ENCODE results near the gene ZNF3.

Gene ZNF3

DNA sequence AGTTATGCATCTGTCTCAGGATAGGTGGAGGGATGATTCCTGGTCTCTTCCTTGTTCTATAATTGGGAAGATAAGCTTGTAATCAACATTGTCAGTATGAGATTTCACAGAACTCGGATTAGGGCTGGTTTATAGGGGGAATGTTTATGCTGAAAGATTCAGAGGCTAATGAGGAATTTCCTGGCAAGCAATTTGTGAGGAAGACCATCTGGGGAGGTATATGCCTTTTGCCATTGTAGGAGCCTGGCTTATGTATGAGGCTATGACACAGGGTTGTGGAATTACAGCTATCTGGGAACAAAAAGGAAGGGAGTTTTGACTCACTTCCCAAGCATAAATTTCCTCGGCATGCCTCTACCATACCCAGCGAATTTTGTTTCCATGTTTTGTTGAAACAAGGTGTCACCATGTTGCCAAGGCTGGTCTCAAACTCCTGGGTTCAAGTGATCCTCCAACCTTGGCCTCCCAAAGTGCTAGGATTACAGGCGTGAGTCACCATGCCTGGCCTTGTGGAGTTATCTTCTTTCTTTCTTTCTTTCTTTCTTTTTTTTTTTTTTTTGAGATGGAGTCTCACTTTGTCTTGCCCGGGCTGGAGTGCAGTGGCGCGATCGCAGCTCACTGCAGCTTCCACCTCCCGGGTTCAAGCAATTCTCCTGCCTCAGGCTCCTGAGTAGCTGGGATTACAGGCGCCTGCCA is 5.7 kb upstream of the ZNF3 start:
- DNase-seq: no peak

DNA sequence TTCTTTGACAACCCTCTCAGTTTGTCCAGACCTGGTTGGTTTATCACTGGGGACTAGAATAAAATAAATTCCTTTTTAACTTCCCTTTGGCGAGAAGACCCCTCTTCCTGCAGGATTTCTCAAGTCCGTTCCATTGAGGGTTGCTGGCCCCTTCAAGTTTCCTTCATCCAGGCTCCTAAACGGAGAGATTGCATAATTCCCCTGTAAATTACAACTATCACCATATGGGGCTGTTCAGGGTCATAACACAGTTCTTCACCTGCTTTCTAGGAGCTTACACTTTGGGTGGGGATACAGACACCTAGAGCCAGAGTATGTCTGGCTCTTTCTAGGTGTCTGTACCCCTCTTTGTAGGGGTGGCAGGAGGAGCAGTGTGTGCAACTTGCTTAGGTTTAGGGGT is 4.0 kb upstream of the ZNF3 start:
- DNase-seq: no peak

DNA sequence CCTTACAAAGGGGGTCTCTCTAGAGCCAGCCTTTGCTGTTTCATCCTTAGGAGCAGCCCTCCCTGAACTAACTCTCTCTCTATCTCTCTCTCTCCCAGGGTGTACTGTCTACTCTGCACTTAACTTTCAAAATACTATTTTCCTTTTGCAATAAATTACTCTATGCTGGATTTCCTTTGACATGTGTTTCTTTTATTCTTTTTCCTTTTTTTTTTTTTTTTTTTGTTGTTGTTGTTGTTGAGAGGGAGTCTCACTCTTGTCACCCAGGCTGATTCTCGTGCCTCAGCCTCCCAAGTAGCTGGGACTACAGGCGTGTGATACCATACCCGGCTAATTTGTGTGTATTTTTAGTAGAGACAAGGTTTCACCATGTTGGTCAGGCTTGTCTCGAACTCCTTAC is 1.5 kb upstream of the ZNF3 start:
- no peak for DNase-seq

DNA sequence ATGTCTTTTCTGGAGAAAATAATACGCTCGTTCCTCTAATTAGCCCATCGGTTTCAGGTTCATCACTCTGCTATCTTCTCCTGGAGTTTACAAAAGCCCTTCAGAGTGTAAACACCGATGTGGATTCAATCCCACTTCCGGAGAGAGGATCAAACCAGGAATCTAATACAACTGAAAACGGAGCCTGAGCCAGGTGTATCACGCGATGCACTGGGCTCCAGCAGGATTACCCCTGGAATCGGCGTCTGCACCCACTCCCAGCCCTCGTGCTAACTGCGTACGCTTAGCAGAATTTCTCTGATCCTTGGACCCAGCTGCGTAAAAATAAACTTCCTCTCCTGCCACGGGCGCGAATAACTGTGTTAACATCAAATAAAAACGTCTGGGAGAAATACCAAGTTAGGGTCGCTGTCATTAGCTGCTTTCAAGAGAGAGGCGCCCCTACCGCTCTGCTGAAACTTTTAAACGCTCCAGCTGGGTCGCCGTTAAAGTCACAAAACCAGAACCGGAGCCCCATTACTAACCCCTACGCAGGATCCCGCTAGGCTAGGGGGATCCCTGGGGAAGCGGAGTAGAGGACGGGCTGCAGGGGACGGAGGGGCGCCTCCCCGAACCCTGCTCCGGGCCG is 502 bp downstream of the ZNF3 start:
- DNase-seq: peak in 1 of 2 donors; percentile 3

DNA sequence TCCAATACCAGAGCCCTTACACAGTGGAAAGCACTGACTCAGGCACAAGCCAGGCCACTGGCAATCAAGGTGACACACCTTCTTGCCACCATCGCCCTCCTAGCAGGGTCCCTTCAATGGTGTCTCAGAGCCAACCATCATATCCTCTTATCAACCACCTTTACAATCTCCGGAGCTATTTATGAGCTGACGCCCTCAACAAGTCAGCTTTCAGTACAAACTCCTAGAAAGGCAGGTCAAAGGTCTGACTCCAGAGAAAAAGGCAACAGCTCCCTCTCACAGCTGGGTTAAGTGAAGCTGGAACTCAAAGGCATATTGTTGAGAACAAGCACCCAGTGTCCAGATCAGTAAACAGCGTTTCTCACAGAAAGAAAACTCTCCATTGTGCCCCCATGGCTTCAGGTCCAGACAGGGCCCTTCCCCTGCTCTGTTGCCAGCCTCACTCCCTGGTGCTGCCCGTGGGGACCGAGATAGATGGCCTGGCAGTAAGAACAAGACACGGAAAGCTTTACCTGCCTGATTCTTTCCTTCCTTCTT is 2.4 kb downstream of the ZNF3 start:
- DNase-seq: no peak

DNA sequence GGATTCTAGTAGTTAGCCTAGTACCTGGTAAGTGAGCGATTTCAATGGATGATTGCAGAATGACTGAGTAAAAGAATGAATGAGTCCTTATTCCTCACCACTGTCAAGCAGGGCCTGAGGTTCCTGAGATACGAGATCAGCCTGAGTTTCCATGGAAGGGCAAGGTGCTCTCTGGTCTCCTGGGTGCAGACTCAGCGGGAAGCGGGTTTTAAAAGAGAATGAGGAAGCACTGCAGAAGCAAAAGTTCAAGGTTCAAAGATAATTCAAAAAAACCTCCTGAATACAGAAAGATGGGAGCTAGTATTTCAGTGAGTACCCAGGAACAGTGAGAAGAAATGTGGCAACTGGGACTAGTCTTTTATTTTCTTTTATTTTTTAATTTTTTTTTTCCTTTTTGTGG is 4.3 kb downstream of the ZNF3 start:
- no peak for DNase-seq

DNA sequence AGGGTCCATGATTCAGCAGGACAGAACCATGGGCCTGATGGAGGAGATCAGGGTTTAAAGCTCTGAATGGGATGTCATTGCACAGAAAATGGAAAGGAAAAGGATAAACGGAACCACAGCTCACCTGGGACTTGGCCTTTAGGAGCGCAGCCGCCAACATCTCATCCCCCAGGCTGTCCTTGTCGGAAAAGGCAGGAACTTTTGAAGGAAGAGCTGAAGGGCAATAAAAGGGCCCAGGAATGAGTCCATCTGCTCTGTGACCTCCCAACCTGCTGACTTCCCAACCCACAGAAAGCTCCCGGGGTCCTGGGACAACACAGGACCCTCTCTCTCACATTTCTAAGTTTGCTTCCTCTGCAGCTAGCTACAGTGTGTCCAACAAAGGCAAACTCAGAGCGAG is 6.1 kb downstream of the ZNF3 start:
- no peak for DNase-seq

DNA sequence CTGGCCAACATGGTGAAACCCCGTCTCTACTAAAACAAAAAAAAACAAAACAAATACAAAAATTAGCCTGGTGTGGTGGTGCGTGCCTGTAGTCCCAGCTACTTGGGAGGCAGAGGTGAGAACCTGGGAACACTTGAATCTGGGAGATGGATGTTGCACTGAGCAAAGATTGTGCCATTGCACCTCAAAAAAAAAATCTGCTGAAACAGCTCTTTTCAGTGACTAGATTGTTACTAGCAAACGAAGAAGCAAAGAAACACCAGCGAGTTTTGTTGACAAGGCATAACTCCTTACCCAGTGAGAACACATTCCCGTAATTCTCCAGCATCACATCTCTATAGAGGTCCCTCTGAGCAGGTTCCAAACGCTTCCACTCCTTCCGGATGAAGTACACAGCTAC is 6.7 kb downstream of the ZNF3 start:
- no peak for DNase-seq

DNA sequence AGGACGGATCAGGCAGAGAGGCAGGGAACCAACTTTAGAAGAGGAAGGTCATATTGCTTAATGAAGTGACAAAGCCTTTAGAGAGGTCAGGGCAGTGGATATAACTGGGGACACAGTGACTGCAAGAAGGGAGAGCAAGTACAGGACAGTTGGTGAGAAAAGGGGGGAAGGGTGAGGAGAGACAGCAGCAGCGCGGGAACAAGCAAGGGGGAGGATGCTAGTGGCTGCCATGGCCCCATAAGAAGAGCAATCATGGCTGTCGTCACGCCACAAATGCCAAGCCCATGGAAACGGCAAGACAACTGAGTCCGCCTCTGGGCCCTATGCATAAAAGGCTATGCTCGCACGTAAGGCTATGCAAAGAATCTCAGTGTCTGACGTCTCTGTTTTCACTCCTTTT is 9.1 kb downstream of the ZNF3 start:
- no peak for DNase-seq

DNA sequence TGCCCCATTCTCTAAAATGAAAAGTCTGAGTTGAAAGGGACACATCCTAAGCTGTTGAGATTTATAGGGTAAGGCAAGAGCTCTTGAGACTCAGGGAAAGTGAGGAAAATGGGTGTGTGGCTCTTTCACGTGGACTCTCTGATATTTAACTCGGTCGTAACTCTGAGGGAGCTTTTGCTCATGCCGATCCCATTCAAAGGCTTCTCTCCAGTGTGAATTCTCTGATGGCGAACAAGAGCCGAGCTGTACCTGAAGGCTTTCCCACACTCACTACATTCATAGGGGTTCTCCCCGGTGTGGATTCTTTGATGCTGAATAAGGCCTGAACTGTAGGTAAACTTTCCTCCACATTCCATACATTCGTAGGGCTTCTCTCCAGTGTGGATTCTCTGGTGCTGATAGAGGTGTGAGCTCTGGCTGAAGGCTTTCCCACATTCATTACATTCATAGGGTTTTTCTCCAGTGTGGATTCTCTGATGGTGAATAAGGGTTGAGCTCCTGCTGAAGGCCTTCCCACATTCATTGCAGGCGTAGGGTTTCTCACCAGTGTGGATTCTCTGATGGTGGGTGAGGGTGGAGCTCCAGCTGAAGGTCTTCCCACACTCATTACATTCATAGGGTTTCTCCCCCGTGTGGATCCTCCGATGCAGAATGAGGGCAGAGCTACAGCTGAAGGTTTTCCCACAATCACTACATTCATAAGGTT is 10.4 kb downstream of the ZNF3 start:
- no peak for DNase-seq

DNA sequence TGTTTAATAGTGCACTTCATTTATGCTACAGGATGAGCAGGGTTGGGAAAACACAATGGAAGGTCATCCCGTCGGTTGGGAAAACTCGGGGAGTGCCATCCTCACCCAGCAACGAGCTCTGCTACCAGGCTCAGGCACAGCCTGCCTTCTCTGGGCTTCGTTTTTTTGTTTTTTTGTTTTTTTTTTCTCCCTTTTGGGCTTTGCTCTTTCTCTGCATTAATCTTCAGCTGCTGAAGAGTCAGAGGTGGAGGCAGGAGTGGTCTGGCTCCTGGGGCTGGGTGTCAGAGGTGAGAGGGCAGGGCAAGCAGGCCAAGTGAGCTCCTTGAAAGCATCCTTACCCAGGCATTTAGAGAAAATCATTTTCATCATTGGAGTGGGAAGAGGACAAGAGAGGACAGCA is 11.5 kb downstream of the ZNF3 start:
- DNase-seq: no peak

DNA sequence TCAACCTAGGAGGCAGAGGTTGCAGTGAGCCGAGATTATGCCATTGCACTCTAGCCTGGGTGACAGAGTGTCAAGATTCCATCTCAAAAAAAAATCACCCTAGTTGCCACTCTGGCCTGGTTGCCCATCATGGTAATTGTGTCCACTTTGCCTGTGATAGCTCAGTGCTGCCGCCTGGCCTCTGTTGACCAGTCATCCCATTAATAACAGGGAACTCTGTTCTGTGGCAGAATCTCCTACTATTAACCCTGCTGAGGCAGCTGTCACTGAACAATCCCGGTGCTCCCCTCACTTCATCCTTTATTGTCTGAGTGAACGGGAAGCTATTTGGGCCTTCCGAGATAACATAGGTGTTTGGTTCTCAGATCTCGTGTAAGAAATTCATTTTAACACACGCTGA is 14.6 kb downstream of the ZNF3 start:
- no peak for DNase-seq

DNA sequence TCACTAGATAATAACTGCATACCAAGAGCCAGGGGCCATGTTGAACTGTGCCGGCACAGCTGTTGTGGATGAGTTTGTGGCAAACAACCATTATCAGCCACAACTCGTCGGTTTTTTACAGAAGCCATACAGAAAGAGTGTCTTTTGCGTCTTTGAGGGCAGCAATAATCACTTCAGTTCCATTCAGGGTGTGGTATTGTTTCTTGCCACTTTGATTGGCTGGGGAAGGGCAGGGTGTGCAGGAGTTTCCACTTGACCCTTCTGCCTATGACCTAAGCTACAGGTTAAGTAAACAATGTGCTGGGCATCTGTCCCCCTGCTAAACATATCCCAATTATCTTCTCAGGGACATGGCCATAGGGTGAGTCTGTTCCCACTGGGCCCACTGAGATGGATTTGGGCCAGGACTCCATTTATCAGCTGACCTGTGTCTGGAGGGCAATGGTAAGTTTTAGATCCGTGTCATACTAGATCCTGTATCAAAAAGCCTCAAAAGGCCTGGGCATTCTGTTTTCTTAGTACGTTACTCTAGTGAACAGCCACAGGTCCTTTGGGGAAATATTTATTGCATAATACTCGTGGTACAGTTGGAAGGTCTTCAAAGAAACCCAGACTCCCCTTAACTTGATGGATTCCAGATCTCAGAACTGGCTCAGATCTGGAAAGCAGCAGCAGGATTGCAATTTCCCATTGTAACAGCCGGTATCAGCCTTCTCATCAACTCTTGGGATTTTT is 15.9 kb downstream of the ZNF3 start:
- no peak for DNase-seq

DNA sequence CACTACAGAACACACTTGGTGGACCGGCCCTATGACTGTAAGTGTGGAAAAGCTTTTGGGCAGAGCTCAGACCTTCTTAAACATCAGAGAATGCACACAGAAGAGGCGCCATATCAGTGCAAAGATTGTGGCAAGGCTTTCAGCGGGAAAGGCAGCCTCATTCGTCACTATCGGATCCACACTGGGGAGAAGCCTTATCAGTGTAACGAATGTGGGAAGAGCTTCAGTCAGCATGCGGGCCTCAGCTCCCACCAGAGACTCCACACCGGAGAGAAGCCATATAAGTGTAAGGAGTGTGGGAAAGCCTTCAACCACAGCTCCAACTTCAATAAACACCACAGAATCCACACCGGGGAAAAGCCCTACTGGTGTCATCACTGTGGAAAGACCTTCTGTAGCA is 17.4 kb downstream of the ZNF3 start:
- no peak for DNase-seq

DNA sequence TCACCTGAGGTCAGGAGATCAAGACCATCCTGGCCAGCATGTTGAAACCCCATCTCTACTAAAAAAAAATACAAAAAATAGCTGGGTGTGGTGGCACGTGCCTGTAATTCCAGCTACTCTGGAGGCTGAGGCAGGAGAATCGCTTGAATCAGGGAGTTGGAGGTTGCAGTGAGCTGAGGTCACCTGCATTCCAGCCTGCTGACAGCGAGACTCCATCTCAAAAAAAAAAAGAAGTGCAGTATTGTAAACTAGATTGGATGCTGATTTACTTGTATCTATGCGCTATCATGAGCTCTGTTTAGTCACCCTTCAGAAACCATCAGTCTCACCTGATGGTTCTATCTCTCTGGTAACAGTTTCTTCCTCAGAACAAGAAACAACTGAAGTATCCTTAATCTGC is 18.1 kb downstream of the ZNF3 start:
- no peak for DNase-seq

DNA sequence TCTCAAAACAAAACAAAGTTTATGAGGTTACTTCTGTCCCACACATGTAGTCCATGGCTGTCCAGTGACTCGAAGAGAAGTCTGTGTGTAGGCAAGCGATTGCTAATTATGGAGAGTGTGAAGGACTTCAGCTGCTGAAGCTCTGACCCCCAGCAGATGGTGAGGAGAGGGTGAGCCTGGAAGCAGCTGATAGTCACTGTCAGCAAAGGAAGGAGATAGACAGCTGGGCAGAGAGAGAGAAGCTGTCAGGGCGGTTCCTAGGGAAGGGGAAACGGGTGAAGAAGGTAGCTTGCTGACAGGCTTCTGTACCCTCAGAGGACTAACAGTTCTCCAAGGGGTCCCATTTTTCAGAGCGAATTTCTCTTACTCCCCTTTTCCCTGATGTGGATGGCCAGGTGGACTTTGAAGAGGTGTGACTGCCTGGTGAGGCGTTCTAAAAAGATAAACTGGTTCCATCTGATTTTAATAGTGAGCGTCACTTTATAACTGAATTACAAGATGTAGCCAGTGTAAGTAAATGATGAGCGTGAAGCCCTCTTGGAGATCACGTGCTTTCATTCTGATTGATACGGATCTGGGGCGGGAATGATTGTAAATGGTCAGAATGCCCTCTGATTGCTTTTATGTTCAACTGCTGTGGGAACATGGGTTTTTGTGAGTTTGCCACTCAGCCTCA is 19.9 kb downstream of the ZNF3 start:
- no peak for DNase-seq

DNA sequence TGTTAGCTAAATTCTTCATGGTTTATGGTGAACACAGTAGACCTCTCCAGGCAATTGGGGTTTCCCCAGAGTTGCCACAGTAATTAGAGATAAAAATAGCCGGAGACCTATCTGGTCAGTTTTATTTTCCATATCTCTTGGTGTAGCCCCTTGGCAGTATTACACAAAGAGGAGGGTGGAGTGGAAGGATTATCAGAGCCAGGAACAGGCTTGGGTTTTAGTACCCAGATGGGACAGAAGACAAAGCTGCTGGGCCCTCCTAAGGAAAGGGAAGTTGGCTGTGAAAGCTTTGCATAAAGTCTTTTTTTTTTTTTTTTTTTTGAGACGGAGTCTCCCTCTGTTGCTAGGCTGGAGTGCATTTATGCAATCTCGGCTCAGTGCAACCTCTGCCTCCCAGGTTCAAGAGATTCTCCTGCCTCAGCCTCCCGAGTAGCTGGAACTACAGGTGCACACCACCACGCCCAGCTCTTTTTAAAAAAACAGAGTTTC is 22.2 kb downstream of the ZNF3 start:
- no peak for DNase-seq

DNA sequence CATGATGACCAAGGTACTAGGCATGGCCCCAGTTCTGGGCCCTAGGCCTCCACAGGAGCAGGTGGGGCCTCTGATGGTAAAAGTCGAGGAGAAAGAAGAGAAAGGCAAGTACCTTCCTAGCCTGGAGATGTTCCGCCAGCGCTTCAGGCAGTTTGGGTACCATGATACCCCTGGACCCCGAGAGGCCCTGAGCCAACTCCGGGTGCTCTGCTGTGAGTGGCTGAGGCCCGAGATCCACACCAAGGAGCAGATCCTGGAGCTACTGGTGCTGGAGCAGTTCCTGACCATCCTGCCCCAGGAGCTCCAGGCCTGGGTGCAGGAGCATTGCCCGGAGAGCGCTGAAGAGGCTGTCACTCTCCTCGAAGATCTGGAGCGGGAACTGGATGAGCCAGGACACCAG is 24.5 kb downstream of the ZNF3 start:
- no peak for DNase-seq

DNA sequence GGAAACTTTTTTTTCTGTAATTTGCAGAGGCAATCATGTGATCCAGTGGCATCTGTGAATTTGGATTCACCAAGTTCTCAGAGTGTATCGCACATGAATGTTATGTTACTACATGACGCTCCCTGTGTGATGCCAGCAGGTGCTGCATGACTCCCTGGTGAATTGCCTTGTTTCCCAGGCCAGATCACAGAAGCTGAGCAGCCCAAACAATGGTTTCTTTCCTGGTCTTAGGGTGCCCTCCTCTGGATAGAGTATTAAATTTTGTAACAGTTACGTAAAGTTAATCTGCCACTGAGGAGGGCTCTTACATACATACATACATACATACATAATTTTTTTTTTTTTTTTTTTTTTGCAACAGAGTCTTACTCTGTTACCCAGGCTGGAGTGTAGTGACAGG is 28.3 kb downstream of the ZNF3 start:
- DNase-seq: peak; percentile 4 to 58

DNA sequence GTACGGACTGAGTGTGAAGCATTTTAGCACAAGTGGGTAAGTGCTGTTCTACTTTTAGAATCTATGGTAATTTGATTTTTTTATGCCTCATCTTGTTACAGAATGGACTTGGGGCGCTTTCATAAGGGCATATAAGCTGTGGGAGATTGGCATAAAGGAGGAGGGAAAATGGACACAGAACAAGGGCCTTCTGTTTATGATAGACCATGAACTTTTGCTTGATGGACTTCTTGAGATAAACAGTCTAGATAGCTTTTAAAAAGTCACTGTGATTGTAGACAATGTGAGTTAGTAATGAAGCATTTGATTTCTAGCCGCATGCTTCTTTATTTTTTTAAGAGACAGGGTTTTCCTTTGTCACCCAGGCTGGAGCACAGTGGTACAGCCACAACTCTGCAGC is 29.9 kb downstream of the ZNF3 start:
- no peak for DNase-seq

DNA sequence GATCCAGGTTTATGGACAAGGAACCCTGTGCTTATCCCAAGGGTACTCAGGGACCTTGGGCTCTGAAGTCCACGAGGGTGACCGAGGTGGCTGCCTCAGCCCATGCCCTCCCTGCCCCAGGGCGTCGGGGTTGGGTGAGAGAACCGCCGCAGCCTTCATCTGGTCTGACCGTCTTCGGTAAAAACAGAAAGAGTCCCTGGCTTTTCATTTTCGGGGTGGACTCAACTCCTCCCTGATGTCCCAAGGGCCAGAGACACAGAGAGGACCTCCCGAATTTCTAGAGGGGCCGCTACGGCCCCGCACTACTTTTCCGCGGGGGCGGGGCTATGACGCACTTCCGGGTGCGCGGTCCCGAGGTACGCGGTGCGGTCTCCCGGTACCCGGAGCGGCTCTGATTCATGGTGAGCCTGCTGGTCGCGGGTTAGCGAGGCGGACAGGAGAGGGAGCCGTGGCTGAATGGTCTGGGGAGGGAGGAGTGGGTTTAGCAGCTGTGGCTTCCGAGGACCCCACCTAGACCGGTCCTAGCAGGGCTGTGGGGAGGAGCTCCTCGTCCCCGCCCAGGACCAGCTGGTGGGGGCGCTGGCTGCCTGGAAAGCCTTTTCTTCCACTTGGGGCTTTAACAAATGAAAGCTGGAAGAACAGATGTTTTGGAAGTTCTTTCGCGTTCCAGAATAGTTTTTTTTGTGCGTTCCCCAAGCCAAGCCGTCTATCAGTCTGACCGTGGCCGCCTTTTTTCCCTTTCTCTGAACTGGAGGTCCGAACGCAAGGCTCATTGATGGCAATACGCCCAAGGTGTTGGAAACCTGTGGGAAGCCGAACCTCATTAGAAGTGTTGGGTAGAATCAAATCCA is 31.9 kb downstream of the ZNF3 start, which contains the start of gene ZSCAN21:
Gene ZSCAN21 (plus strand): TSS at position 334 of the 851 bp plus-strand sequence. CDS start 7,233 bp downstream, outside the sequence.
- peak; percentile 80 to 85 for DNase-seq

DNA sequence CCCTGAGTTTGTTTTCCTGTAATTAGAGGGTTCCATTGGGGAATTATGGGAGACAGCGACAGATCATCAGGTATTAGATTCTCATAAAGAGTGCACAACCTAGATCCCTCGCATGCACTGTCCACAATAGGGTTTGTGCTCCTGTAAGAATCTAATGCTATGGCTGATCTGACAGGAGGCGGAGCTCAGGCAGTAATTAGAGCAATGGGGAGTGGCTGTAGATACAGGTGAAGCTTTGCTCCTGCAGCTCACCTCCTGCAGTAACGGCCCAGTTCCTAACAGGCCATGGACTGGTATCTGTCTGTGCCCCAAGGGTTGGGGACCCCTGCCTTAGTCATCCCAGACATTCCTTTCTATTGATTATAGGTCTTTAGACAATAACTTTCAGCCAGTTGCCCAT is 32.8 kb downstream of the ZNF3 start:
- no peak for DNase-seq
